ENCODE results near the gene UBXN7.
"Not testable (repeated sequence)": the region's sequence is repeated elsewhere in the genome, so short reads cannot be mapped to it uniquely, and the experiment has no call there.

UBXN7 gene

DNA sequence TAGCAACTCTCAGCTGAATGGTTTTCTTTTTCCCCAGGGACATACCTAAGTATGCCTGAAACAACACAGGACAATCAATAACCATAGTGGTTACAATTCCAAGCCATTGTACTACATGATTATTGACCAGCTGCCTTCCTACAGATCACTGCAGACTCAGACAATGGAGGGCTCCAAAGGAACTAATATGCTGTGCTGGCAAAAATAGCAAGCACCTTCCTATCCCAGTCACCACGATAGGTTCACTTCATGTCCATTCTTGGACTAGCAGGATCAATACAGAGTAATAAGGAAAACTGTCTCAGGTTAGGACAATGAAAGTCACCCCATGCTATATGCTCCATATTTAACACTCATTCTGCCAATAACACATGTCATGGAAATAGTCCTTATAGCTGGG, 76.6 kb downstream of the UBXN7 start:
- no peak overlapping the region for H3K4me3 ChIP-seq (ENCODE audit: low read depth, low read length)
- no peaks in the 10 kb centered on the region for H3K27me3 ChIP-seq (ENCODE audit: control insufficient read depth, insufficient read depth, low read length)
- H3K9ac ChIP-seq (ENCODE audit: low read depth, low read length): no peak overlapping the region
- peaks cover 62% of the 10 kb centered on the region for H3K36me3 ChIP-seq (ENCODE audit: control insufficient read depth, insufficient read depth, low read length)
- no peak overlapping the region for H3K27ac ChIP-seq (ENCODE audit: low read depth, low read length)
- no peaks in the 10 kb centered on the region for H3K4me1 ChIP-seq (ENCODE audit: control insufficient read depth, insufficient read depth, low read length)
- H3K9me3 ChIP-seq (ENCODE audit: control insufficient read depth, insufficient read depth, low read length): no peaks in the 10 kb centered on the region

DNA sequence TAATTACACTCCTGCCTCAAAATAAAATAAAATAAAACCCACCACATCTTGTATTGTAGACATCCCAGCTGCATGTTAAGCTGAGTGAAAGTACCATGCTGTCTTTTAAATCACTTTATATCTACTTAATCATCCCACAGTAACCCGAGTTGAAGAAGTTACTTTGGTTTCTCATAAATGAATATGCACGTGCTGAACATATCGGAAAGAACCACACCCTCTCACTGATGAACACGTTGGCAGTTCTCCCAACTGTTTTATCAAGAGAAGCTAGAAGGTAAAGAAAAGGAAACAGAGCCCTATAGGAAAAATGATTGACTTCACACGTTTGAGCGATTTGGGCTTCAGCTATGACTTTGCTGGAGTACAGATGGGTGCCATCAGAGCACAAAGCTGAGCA, 78.1 kb downstream of the UBXN7 start:
- H3K4me1 ChIP-seq (ENCODE audit: control insufficient read depth, insufficient read depth, low read length): no peaks in the 10 kb centered on the region
- H3K9ac ChIP-seq (ENCODE audit: low read depth, low read length): no peak overlapping the region
- no peaks in the 10 kb centered on the region for H3K27me3 ChIP-seq (ENCODE audit: control insufficient read depth, insufficient read depth, low read length)
- no peak overlapping the region for H3K4me3 ChIP-seq (ENCODE audit: low read depth, low read length)
- no peak overlapping the region for H3K27ac ChIP-seq (ENCODE audit: low read depth, low read length)
- peaks cover 54% of the 10 kb centered on the region for H3K36me3 ChIP-seq (ENCODE audit: control insufficient read depth, insufficient read depth, low read length)
- H3K9me3 ChIP-seq (ENCODE audit: control insufficient read depth, insufficient read depth, low read length): no peaks in the 10 kb centered on the region

DNA sequence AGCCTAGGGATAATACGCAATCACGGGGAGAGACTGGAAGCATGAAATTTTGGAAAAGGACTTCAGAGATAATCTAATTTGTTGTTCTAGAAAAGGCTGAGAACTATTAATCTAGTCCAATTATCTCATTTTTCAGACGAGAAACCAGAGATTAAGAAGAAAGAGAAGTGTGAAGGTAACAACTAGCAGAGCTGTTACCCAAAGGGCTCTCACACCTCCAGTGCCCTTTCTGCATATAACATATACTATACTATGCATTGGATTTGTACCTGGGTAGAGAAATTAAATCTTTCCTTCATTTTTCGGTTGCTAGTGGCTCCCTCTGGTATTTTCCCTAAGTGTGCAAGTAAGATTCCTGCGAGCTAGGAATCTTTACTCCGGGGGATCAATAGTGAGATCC, 80.7 kb downstream of the UBXN7 start:
- peaks cover 45% of the 10 kb centered on the region for H3K36me3 ChIP-seq (ENCODE audit: control insufficient read depth, insufficient read depth, low read length)
- H3K4me3 ChIP-seq (ENCODE audit: low read depth, low read length): no peak overlapping the region
- H3K9me3 ChIP-seq (ENCODE audit: control insufficient read depth, insufficient read depth, low read length): no peaks in the 10 kb centered on the region
- H3K9ac ChIP-seq (ENCODE audit: low read depth, low read length): no peak overlapping the region
- H3K27me3 ChIP-seq (ENCODE audit: control insufficient read depth, insufficient read depth, low read length): no peaks in the 10 kb centered on the region
- no peak overlapping the region for H3K27ac ChIP-seq (ENCODE audit: low read depth, low read length)
- H3K4me1 ChIP-seq (ENCODE audit: control insufficient read depth, insufficient read depth, low read length): no peaks in the 10 kb centered on the region

DNA sequence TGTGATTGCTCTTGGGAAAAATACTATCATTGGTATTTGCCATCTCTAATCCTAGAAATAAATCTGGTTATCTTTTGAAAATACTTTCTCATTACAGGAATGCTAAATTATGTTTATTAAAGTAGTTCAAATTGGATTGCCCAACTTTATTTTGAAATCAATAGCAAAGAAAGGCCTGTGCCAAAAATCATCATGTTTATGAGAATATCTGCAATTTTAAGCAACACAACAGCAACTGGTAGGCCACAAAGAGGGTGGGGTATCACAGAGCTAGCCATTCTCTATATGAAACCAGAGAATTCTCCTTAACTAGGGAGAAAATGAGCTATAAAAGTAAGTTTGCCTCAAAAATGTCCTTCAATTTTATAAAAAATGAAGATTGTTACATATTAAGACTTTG, 82.2 kb downstream of the UBXN7 start:
- Histone ChIP-seq H3K36me3 (ENCODE audit: control insufficient read depth, insufficient read depth, low read length) (peaks cover 31% of the 10 kb centered on the region), H3K4me1 (ENCODE audit: control insufficient read depth, insufficient read depth, low read length) (no peaks in the 10 kb centered on the region), H3K4me3 (ENCODE audit: low read depth, low read length) (no peak overlapping the region), H3K27ac (ENCODE audit: low read depth, low read length) (no peak overlapping the region), H3K9me3 (ENCODE audit: control insufficient read depth, insufficient read depth, low read length) (no peaks in the 10 kb centered on the region), H3K27me3 (ENCODE audit: control insufficient read depth, insufficient read depth, low read length) (no peaks in the 10 kb centered on the region), H3K9ac (ENCODE audit: low read depth, low read length) (no peak overlapping the region)

DNA sequence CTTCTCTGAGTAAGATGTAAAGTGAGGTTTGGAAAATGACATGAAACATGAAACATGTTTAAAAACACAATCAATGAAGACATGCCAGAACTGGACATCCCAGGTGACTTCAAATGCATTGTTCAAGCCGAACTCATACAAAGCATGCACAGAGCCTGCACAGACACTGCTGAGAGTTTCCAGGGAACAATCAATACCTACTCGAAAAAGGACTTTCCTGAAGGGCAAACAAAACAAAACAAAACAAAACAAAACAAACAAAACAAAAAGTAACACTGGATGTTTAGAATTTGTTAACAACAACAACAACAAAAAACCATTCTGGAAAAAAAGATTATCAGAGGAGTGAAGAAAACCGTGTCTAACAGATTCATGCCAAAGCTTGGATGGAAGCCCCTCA, 83.5 kb downstream of the UBXN7 start:
- Histone ChIP-seq H3K27me3 (ENCODE audit: control insufficient read depth, insufficient read depth, low read length) (no peaks in the 10 kb centered on the region), H3K4me1 (ENCODE audit: control insufficient read depth, insufficient read depth, low read length) (no peaks in the 10 kb centered on the region), H3K36me3 (ENCODE audit: control insufficient read depth, insufficient read depth, low read length) (peaks cover 19% of the 10 kb centered on the region), H3K4me3 (ENCODE audit: low read depth, low read length) (no peak overlapping the region), H3K9ac (ENCODE audit: low read depth, low read length) (no peak overlapping the region), H3K27ac (ENCODE audit: low read depth, low read length) (no peak overlapping the region), H3K9me3 (ENCODE audit: control insufficient read depth, insufficient read depth, low read length) (no peaks in the 10 kb centered on the region)

DNA sequence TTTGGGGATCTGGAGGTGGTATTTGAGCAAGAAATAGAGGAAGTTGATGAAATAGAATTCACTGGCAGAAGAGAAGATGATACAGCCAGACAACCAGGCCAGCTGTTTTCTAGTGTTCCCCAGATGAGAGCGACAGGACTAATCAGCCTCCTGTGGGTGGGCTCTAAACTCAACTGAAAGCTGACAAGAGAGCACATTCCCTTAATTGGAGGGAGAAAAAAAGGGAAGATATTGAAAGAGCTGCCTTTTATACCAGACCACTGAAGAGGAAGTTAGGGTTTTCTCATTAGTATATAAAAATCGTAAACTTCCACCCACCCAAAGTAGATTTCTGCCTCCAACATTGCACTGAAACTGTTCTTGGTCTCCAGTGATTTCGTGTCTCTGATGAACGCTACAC, 87.6 kb downstream of the UBXN7 start:
- no peak overlapping the region for H3K27ac ChIP-seq (ENCODE audit: low read depth, low read length)
- no peaks in the 10 kb centered on the region for H3K4me1 ChIP-seq (ENCODE audit: control insufficient read depth, insufficient read depth, low read length)
- H3K9ac ChIP-seq (ENCODE audit: low read depth, low read length): no peak overlapping the region
- no peak overlapping the region for H3K4me3 ChIP-seq (ENCODE audit: low read depth, low read length)
- no peaks in the 10 kb centered on the region for H3K9me3 ChIP-seq (ENCODE audit: control insufficient read depth, insufficient read depth, low read length)
- H3K27me3 ChIP-seq (ENCODE audit: control insufficient read depth, insufficient read depth, low read length): no peaks in the 10 kb centered on the region
- peaks cover 17% of the 10 kb centered on the region for H3K36me3 ChIP-seq (ENCODE audit: control insufficient read depth, insufficient read depth, low read length)

DNA sequence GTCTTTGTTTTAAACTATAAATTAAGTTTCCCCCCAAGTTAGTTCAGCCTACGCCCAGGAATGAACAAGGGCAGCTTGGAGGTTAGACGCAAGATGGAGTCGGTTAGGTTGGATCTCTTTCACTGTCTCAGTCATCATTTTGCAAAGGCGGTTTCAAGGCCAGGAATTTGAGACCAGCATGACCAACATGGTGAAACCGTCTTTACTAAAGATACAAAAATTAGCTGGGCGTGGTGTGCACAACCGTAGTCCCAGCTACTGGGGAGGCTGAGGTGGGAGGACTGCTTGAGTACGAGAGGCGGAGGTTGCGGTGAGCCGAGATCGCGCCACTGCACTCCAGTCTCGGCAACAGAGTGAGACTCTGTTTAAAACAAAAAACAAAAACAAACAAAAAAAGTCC, 88.3 kb downstream of the UBXN7 start:
- not testable (repeated sequence) for H3K4me3 ChIP-seq (ENCODE audit: low read depth, low read length); H3K4me1 ChIP-seq (ENCODE audit: control insufficient read depth, insufficient read depth, low read length); H3K27ac ChIP-seq (ENCODE audit: low read depth, low read length)

DNA sequence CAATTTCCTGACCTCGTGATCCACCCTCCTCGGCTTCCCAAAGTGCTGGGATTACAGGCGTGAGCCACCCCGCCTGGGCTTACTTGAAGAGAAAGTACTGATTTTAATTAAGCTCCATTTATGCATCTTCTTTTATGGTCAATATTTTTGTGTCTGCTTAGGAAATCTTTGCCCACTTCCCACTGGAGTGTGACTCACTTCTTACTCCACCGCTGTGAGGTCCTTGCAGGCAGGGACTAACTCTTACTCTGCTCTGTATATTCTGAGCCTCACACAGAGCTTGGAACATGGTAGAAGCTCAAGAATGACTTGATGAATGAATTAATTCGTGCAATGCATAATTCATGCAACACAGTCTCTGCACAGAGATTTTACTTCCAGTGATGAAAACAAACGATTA, 91.1 kb downstream of the UBXN7 start:
- no peak overlapping the region for H3K27ac ChIP-seq (ENCODE audit: low read depth, low read length)
- no peak overlapping the region for H3K4me3 ChIP-seq (ENCODE audit: low read depth, low read length)
- H3K27me3 ChIP-seq (ENCODE audit: control insufficient read depth, insufficient read depth, low read length): no peaks in the 10 kb centered on the region
- H3K9me3 ChIP-seq (ENCODE audit: control insufficient read depth, insufficient read depth, low read length): no peaks in the 10 kb centered on the region
- no peak overlapping the region for H3K9ac ChIP-seq (ENCODE audit: low read depth, low read length)
- no peaks in the 10 kb centered on the region for H3K4me1 ChIP-seq (ENCODE audit: control insufficient read depth, insufficient read depth, low read length)
- H3K36me3 ChIP-seq (ENCODE audit: control insufficient read depth, insufficient read depth, low read length): no peaks in the 10 kb centered on the region

More for the DNA sequence above, 88.3 kb downstream of the UBXN7 start:
- H3K36me3 ChIP-seq (ENCODE audit: control insufficient read depth, insufficient read depth, low read length); H3K9me3 ChIP-seq (ENCODE audit: control insufficient read depth, insufficient read depth, low read length); H3K9ac ChIP-seq (ENCODE audit: low read depth, low read length); H3K27me3 ChIP-seq (ENCODE audit: control insufficient read depth, insufficient read depth, low read length): not testable (repeated sequence)

DNA sequence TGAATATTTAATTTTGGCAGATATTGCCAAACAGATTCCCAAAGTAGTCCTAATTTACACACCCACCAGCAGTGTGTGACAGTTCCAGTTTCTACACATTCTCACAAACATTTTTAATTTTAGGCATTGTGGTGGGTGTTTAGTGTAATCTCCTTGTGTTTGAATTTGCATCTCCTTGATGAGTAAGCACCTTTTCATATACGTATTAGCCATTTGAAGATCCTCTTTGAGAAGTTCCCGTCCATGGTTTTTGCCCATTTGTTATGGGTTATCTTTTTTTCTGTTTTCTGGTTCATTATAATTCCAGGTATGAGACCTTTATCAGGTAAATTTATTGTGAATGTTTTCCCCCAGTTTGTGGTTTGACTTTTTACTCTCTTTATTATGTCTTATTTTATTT, 91.8 kb downstream of the UBXN7 start:
- no peak overlapping the region for H3K4me3 ChIP-seq (ENCODE audit: low read depth, low read length)
- no peaks in the 10 kb centered on the region for H3K9me3 ChIP-seq (ENCODE audit: control insufficient read depth, insufficient read depth, low read length)
- H3K4me1 ChIP-seq (ENCODE audit: control insufficient read depth, insufficient read depth, low read length): no peaks in the 10 kb centered on the region
- H3K36me3 ChIP-seq (ENCODE audit: control insufficient read depth, insufficient read depth, low read length): no peaks in the 10 kb centered on the region
- H3K27me3 ChIP-seq (ENCODE audit: control insufficient read depth, insufficient read depth, low read length): no peaks in the 10 kb centered on the region
- no peak overlapping the region for H3K9ac ChIP-seq (ENCODE audit: low read depth, low read length)
- H3K27ac ChIP-seq (ENCODE audit: low read depth, low read length): no peak overlapping the region

DNA sequence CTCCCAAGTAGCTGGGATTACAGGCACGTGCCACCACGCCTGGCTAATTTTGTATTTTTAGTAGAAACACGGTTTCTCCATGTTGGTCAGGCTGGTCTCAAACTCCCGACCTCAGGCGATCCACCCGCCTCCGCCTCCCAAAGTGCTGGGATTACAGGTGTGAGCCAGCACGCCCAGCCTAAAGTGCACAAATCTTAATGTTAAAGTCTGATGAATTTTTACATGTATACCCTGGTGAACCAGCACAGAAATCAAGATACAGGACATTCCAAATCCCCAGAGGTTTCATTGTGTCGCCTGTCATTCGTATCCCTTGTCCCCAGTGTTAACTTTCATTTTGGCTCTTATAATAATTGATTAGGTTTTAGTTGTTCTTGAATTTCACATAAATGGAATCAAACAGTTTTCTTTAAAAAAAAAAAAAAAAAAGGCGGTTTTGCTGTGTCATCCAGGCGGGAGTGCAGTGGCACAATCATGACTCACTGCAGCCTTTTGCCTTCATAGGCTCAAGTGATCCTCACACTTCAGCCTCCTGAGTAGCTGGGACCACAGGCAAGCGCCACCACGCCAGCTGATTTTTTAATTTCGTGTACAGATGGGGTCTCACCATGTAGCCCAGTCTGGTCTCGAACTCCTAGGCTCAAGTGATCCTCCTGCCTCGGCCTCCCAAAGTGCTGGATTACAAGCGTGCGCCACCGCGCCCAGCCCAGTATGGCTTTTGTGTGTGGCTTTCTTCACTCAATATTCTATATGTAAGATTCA, 92.6 kb downstream of the UBXN7 start:
- Histone ChIP-seq H3K27ac (ENCODE audit: low read depth, low read length) (no peak overlapping the region), H3K27me3 (ENCODE audit: control insufficient read depth, insufficient read depth, low read length) (no peaks in the 10 kb centered on the region), H3K36me3 (ENCODE audit: control insufficient read depth, insufficient read depth, low read length) (no peaks in the 10 kb centered on the region), H3K4me3 (ENCODE audit: low read depth, low read length) (no peak overlapping the region), H3K4me1 (ENCODE audit: control insufficient read depth, insufficient read depth, low read length) (no peaks in the 10 kb centered on the region), H3K9ac (ENCODE audit: low read depth, low read length) (no peak overlapping the region), H3K9me3 (ENCODE audit: control insufficient read depth, insufficient read depth, low read length) (no peaks in the 10 kb centered on the region)

DNA sequence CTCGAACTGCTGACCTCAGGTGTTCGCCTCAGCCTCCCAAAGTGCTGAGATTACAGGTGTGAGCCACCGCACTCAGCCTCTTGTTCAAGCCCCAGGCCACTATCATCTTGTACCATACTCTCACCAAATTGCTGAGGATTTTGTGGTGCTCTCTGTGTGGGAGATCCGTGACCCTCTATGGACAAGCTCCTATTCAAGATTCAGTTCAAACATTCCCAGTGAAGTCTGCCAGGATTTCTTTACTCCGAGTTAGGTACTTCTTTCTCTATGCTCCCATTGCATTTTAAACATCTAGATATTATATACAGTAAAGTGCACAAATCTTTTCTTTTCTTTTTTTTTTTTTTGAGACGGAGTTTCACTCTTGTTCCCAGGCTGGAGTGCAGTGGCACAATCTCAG, 93.2 kb downstream of the UBXN7 start:
- Histone ChIP-seq H3K9ac (ENCODE audit: low read depth, low read length) (no peak overlapping the region), H3K9me3 (ENCODE audit: control insufficient read depth, insufficient read depth, low read length) (no peaks in the 10 kb centered on the region), H3K4me1 (ENCODE audit: control insufficient read depth, insufficient read depth, low read length) (no peaks in the 10 kb centered on the region), H3K4me3 (ENCODE audit: low read depth, low read length) (no peak overlapping the region), H3K27ac (ENCODE audit: low read depth, low read length) (no peak overlapping the region), H3K27me3 (ENCODE audit: control insufficient read depth, insufficient read depth, low read length) (no peaks in the 10 kb centered on the region), H3K36me3 (ENCODE audit: control insufficient read depth, insufficient read depth, low read length) (no peaks in the 10 kb centered on the region)
